NCI-H446 treated with DMSO at 0.1 percent for 48 hours (cell line): ENCODE data around the gene STAMBPL1.

Experiments used
- DNase-seq: peaks from one replicate; lab custom pipeline; 2025; lab: John Stamatoyannopoulos, UW

The STAMBPL1 gene

GRCh38 chr10:88892222-88892967 is 12.3 kb downstream of the STAMBPL1 start:
- no peak for DNase-seq

GRCh38 chr10:88893611-88894010 is 13.6 kb downstream of the STAMBPL1 start:
- DNase-seq: no peak

GRCh38 chr10:88895250-88895649 is 15.2 kb downstream of the STAMBPL1 start:
- no peak for DNase-seq

GRCh38 chr10:88896372-88896993 is 16.4 kb downstream of the STAMBPL1 start:
- no peak for DNase-seq

GRCh38 chr10:88896994-88897853 is 17.2 kb downstream of the STAMBPL1 start:
- DNase-seq: no peak

- no peak for DNase-seq
Measured at GRCh38 chr10:88898727-88899126, 18.7 kb downstream of the STAMBPL1 start.

- no peak for DNase-seq
Measured at GRCh38 chr10:88899886-88900285, 19.8 kb downstream of the STAMBPL1 start.

- DNase-seq: no peak
Measured at GRCh38 chr10:88901206-88901983, 21.4 kb downstream of the STAMBPL1 start.

- no peak for DNase-seq
Measured at GRCh38 chr10:88901984-88902789, 22.1 kb downstream of the STAMBPL1 start.

- DNase-seq: no peak
Measured at GRCh38 chr10:88903715-88904114, 23.7 kb downstream of the STAMBPL1 start.

GRCh38 chr10:88906921-88907320 is 26.9 kb downstream of the STAMBPL1 start:
- no peak for DNase-seq

GRCh38 chr10:88908194-88908593 is 28.1 kb downstream of the STAMBPL1 start:
- DNase-seq: no peak

GRCh38 chr10:88911116-88911515 is 31.1 kb downstream of the STAMBPL1 start:
- no peak for DNase-seq

- DNase-seq: no peak
Measured at GRCh38 chr10:88911851-88912250, 31.8 kb downstream of the STAMBPL1 start.

GRCh38 chr10:88913127-88913526 is 33.1 kb downstream of the STAMBPL1 start:
- peak; percentile 14 for DNase-seq

GRCh38 chr10:88913788-88914187 is 33.7 kb downstream of the STAMBPL1 start:
- peak; percentile 48 for DNase-seq

GRCh38 chr10:88915781-88916180 is 35.7 kb downstream of the STAMBPL1 start:
- no peak for DNase-seq

GRCh38 chr10:88916231-88916630 is 36.2 kb downstream of the STAMBPL1 start:
- DNase-seq: no peak

GRCh38 chr10:88916986-88917385 is 36.9 kb downstream of the STAMBPL1 start:
- no peak for DNase-seq

- no peak for DNase-seq
Measured at GRCh38 chr10:88918191-88918905, 38.3 kb downstream of the STAMBPL1 start.
